Lower leg skin (tissue), 3 donors: Measurements from ENCODE around the gene SNX4.

ENCODE experiments used
- CTCF ChIP-seq, 3 donors: fragments of 450-650 bp; IDR thresholded peaks; one replicate each; pipeline ENCODE4 v1.5.1; 2016; ENCODE audit warnings: antibody characterized with exemption in 3 of 3, mild to moderate bottlenecking in 3 of 3, moderate library complexity in 2 of 3
- POLR2A ChIP-seq, 2 donors: fragments of 450-650 bp; IDR thresholded peaks; one replicate each; pipeline ENCODE4 v1.6.1; 2016 to 2017; ENCODE audit warnings: antibody characterized with exemption in 2 of 2, mild to moderate bottlenecking in 1 of 2, moderate library complexity in 1 of 2

GRCh38 chr3:125440559-125440955 is 79.4 kb downstream of the SNX4 start:
- TF ChIP-seq CTCF (IDR thresholded peaks at IDR 0.05) (no peak), POLR2A (IDR thresholded peaks at IDR 0.05) (no peak)
